Renal cortical epithelial cell (primary cell): ENCODE measurements around the gene RNF123. TPM values are rescaled to one million over a fixed set of nuclear protein-coding genes. Genes with fewer than 3 reads are reported as not detected.

Experiments used
- DNase-seq: peaks from one replicate; pipeline ENCODE4 v3.0.0-alpha.2; 2011; ENCODE audit warnings: low read depth
- total RNA-seq: library from RNA; depleted of rRNA; stranded (reverse); fragments of >200 nt; gene quantifications from 2 replicates; pipeline ENCODE4 v1.2.3, GENCODE V29; 2014

RNF123 gene
- total RNA-seq = 11.8 and 36.9 TPM in 2 replicates

DNA sequence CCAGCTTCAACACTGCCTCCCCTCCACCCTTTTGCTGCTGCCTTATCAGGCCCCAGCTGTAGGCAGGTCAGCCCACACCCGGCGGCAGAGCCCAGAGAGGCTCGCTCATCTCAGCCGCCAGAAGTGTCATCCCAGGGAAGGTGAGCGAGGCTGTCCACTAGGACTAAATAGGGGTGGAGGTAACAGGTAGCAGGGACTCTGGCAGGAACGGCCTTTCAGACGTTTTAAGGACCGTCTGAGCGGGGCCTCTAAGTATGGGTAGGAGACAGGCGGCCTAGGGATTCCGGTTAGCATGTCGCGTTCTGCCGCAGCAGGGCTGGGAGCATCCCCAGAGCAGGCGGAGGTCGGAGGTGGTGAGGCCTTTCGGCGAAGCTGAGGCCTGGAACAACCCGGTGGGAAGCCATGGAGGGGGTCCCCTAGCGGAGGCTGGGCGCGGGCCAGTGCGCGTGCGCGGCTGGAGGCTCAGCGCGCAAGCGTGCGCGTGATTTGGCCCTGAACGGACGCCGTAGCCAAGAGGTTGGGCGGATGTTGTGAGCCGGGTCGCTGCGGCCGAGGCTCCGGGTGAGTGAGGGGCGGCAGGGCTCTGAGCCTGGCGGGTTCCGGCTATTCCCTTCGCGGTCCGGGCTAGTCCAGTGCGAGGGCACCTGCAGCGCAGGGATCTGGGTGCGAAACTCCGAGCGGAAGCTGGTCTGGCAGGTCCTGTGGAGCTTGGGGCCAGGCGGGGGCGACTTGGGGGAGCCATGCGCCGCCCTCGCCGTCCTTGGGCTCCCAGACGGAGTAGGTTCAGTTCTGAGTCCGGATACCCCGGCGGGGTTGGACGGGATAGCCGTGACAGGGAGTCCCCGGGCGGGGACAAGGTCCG, at the start of gene RNF123, which contains the start of gene MST1:
RNF123 (plus strand) TSS at position 512 of the 862 bp plus-strand sequence. CDS start 1,609 bp downstream, outside the sequence.
MST1 (minus strand) TSS at position 429 of the 862 bp plus-strand sequence. CDS start 783 bp downstream, outside the sequence.
- peak; percentile 69 for DNase-seq

DNA sequence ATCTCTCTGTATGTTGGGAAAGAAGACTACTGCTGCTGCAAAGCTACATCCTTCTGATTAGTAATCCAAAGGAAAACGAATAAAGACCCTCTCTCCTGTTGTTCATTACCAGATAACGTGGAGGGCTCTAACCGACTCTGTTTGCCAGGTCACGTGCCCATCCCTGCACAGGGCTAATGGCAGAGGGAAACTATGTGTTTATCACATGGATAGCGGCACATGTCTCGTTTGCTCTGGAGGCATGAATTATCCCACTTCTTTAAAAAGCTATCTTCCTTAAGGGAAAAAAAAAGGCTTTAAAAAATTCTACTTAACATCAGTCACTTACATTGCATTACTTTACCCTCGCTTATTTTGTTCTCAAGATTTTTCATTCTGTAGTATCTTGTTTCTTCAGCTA, 48.1 kb upstream of the RNF123 start:
- DNase-seq = no peak

GRCh38 chr3:49641921-49642707, 47.2 kb upstream of the RNF123 start:
- DNase-seq = no peak

GRCh38 chr3:49642708-49643145, 46.6 kb upstream of the RNF123 start:
- DNase-seq = no peak

DNA sequence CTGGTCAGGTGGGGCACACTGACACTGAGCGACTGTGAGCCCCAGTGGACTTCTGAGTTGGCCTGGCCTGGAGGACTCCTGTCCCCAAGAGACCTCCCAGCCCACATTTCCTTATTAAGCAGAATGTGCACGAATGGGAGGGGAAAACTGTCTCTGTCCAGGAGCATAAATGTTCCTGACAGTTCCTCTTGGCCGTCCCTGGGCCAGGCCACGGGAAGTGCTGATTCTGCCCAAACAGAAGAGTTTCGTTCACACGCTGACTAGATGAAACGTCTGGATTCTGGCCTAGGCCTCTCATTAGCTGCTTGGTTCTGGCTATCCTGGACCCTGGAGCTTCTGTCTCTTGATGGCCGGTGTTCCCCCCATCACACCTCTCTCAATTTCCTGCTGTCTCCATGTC, 44.7 kb upstream of the RNF123 start:
- no peak for DNase-seq

- no peak for DNase-seq
Observed at GRCh38 chr3:49646236-49646635, 43.1 kb upstream of the RNF123 start.

- no peak for DNase-seq
Observed at GRCh38 chr3:49647741-49648140, 41.6 kb upstream of the RNF123 start.

GRCh38 chr3:49648354-49649019, 40.9 kb upstream of the RNF123 start:
- DNase-seq = no peak

DNA sequence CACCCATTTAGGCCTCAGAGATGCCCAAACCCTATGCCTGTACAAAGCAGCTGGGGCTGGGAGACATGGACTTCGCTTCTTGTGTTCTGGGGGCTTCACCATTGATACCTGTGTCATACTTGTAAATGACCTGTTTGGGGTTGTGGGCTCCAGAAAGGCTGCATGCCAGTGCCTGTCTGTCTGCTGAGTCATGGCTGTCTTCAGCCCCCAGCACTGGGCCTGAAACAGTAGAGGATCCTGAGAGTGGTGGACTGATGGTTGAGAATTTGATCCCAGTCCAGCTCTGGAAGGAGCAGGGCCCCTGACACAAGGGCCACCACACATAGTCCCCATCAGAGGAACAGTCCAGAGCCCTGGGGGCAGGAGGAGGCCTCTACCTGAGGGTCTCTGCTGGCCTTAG, 39.8 kb upstream of the RNF123 start:
- DNase-seq = no peak

DNA sequence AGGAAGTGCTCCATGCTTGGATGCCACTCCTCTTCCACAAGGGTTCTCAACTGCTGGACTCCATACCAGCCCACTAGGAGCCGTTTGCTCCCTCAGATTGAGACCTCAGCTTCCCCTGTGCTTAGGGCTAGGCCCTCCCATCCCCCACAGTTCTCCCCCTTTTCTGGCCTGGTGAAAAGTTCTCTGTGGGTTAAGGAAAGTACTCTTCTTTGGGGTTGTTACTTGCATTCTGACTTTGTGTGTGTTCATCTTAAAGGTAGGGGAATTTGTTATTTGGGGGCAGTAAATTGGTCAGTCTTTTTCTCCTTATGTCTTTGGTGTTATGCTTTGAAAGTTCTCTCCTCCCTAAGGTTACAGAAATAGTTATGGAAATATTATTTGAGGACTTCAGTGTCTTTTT, 39.2 kb upstream of the RNF123 start:
- no peak for DNase-seq

GRCh38 chr3:49650637-49651036, 38.7 kb upstream of the RNF123 start:
- no peak for DNase-seq

- no peak for DNase-seq
Observed at GRCh38 chr3:49652218-49652902, 37.0 kb upstream of the RNF123 start.

- DNase-seq = no peak
Observed at GRCh38 chr3:49652903-49653415, 36.4 kb upstream of the RNF123 start.

DNA sequence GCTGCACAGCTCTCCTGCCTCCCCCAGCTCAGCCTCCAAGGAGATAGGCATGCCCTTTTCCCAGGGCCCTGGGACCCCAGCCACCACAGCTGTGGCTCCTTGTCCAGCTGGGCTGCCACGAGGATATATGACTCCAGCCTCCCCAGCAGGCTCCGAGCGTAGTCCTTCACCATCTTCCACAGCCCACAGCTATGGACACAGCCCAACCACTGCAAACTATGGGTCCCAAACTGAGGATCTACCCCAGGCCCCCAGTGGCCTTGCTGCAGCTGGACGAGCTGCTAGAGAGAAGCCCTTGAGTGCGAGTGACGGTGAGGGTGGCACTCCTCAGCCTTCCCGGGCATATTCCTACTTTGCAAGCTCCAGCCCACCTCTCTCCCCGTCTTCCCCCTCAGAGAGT, 35.7 kb upstream of the RNF123 start:
- DNase-seq = no peak

- DNase-seq = no peak
Observed at GRCh38 chr3:49654176-49654825, 35.1 kb upstream of the RNF123 start.

- no peak for DNase-seq
Observed at GRCh38 chr3:49654955-49655556, 34.3 kb upstream of the RNF123 start.

DNA sequence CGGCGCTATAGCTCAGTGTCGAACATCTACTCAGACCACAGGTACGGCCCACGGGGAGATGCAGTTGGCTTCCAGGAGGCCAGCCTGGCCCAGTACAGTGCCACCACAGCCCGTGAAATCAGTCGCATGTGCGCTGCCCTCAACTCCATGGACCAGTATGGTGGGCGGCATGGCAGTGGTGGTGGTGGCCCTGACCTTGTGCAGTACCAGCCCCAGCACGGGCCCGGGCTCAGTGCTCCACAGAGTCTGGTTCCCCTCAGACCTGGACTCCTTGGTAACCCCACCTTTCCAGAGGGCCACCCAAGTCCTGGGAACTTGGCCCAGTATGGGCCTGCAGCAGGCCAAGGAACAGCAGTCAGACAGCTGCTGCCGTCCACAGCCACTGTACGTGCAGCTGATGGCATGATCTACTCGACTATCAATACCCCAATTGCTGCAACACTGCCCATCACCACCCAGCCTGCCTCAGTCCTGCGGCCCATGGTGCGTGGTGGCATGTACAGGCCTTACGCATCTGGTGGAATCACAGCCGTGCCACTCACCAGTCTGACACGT, 33.5 kb upstream of the RNF123 start:
- no peak for DNase-seq

DNA sequence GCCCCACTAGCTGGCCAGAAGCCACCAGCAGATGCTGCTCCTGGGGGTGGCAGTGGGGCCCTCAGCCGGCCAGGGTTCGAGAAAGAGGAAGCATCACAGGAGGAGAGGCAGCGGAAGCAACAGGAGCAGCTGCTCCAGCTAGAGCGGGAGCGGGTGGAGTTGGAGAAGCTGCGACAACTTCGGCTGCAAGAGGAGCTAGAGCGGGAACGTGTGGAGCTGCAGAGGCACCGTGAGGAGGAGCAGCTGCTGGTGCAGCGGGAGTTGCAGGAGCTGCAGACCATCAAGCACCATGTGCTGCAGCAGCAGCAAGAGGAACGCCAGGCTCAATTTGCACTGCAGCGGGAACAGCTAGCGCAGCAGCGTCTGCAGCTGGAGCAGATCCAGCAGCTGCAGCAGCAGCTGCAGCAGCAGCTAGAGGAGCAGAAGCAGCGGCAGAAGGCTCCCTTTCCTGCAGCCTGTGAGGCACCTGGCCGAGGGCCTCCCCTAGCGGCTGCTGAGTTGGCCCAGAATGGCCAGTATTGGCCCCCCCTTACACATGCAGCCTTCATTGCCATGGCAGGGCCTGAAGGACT, 32.7 kb upstream of the RNF123 start:
- DNase-seq = no peak

DNA sequence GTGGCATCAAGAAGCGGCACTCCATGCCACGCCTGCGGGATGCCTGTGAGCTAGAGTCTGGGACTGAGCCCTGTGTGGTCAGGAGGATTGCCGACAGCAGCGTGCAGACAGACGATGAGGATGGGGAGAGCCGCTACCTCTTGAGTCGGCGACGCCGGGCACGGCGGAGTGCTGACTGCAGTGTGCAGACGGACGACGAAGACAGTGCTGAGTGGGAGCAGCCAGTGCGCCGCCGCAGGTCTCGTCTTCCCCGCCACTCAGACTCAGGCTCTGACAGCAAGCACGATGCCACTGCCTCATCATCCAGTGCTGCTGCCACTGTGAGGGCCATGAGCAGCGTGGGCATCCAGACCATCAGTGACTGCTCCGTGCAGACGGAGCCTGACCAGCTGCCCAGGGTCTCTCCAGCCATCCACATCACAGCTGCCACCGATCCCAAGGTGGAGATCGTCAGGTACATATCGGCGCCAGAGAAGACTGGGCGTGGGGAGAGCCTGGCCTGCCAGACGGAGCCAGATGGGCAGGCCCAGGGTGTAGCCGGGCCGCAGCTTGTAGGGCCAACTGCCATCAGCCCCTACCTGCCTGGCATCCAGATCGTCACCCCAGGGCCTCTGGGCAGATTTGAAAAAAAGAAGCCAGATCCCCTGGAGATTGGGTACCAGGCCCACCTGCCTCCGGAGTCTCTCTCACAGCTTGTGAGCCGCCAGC, 32.0 kb upstream of the RNF123 start:
- DNase-seq = no peak
